Adrenal gland (tissue), 5 donors: Measurements from ENCODE around the gene TBX4.

ENCODE experiments used
- CTCF ChIP-seq, 6 experiments: fragments of 450-650 bp in 4 of 6; fragments of 200-600 bp in 2 of 6; sonication (generic) in 1 of 6; IDR thresholded peaks; 1 replicate in 5 of 6; 2 replicates in 1 of 6; pipeline versions ENCODE4 v1.5.1 to v1.8.0; 2016 to 2021; ENCODE audit warnings: antibody characterized with exemption in 6 of 6, mild to moderate bottlenecking in 2 of 6, moderate library complexity in 1 of 6
- POLR2A ChIP-seq, 2 donors: fragments of 450-650 bp; IDR thresholded peaks; one replicate each; pipeline ENCODE4 v1.6.1; 2017; ENCODE audit warnings: antibody characterized with exemption in 2 of 2, mild to moderate bottlenecking in 2 of 2, moderate library complexity in 1 of 2
- donor health status: DM: no; HTN: no; CAD: no.

- TF ChIP-seq CTCF (IDR thresholded peaks at IDR 0.05) (no peak), POLR2A (IDR thresholded peaks at IDR 0.05) (no peak)
These were observed 79.0 kb downstream of the TBX4 start for GRCh38 chr17:61531223-61531622.
